ENCODE results near the gene FKRP. TPM values are rescaled to one million over a fixed set of nuclear protein-coding genes. Genes with fewer than 3 reads are reported as not detected.

Gene FKRP
- total RNA-seq, 1 donor from 2014 or later, result 35.5 TPM

- DNase-seq (ENCODE audit: extremely low read depth, low read depth, low spot score), result no peak
These were observed 14.8 kb upstream of the FKRP start for GRCh38 chr19:46731007-46731501.

GRCh38 chr19:46731584-46731983, 14.3 kb upstream of the FKRP start:
- no peak for DNase-seq (ENCODE audit: extremely low read depth, low read depth, low spot score)

GRCh38 chr19:46732172-46732938, 13.5 kb upstream of the FKRP start:
- no peak for DNase-seq (ENCODE audit: extremely low read depth, low read depth, low spot score)

- no peak for DNase-seq (ENCODE audit: extremely low read depth, low read depth, low spot score)
These were observed 12.7 kb upstream of the FKRP start for GRCh38 chr19:46732966-46733689.

- no peak for DNase-seq (ENCODE audit: extremely low read depth, low read depth, low spot score)
These were observed 12.1 kb upstream of the FKRP start for GRCh38 chr19:46733690-46734292.

- no peak for DNase-seq (ENCODE audit: extremely low read depth, low read depth, low spot score)
These were observed 9.1 kb upstream of the FKRP start for GRCh38 chr19:46736531-46737297.

GRCh38 chr19:46737298-46737654, 8.6 kb upstream of the FKRP start:
- DNase-seq (ENCODE audit: extremely low read depth, low read depth, low spot score), result no peak

GRCh38 chr19:46737761-46738171, 8.1 kb upstream of the FKRP start:
- DNase-seq (ENCODE audit: extremely low read depth, low read depth, low spot score), result no peak

GRCh38 chr19:46739290-46739771, 6.5 kb upstream of the FKRP start:
- DNase-seq (ENCODE audit: extremely low read depth, low read depth, low spot score), result no peak

GRCh38 chr19:46741447-46741846, 4.4 kb upstream of the FKRP start:
- DNase-seq (ENCODE audit: extremely low read depth, low read depth, low spot score), result no peak

GRCh38 chr19:46742926-46743480, 2.9 kb upstream of the FKRP start:
- DNase-seq (ENCODE audit: extremely low read depth, low read depth, low spot score), result no peak

- DNase-seq (ENCODE audit: extremely low read depth, low read depth, low spot score), result no peak
These were observed 1.7 kb upstream of the FKRP start for GRCh38 chr19:46744005-46744691.

GRCh38 chr19:46745030-46745429, 827 bp upstream of the FKRP start:
- no peak for DNase-seq (ENCODE audit: extremely low read depth, low read depth, low spot score)

- no peak for DNase-seq (ENCODE audit: extremely low read depth, low read depth, low spot score)
These were observed 612 bp downstream of the FKRP start, which contains the start of gene STRN4 for GRCh38 chr19:46746281-46747057. STRN4 (minus strand) TSS chr19:46746450; CDS start chr19:46746430, 20 bp downstream.

GRCh38 chr19:46748325-46749109, 2.7 kb downstream of the FKRP start:
- no peak for DNase-seq (ENCODE audit: extremely low read depth, low read depth, low spot score)

- no peak for DNase-seq (ENCODE audit: extremely low read depth, low read depth, low spot score)
These were observed 7.7 kb downstream of the FKRP start for GRCh38 chr19:46753420-46754155.

GRCh38 chr19:46755077-46755852, 9.4 kb downstream of the FKRP start:
- DNase-seq (ENCODE audit: extremely low read depth, low read depth, low spot score), result peak; percentile 27

All from glomerular endothelial cell (primary cell).